Activated T-cell treated with anti-CD3 and anti-CD28 coated beads for 24 hours (primary cell): ENCODE data around the gene SPATA1.

Source experiments
- DNase-seq: peaks from one replicate; pipeline ENCODE4 v3.0.0-alpha.2; 2020; ENCODE audit warnings: low read depth

Gene SPATA1

GRCh38 chr1:84509029-84509428 is 2.8 kb downstream of the SPATA1 start:
- DNase-seq, result no peak

- no peak for DNase-seq
Measured at GRCh38 chr1:84510165-84510564, 4.0 kb downstream of the SPATA1 start.

GRCh38 chr1:84510668-84511067 is 4.5 kb downstream of the SPATA1 start:
- no peak for DNase-seq

- DNase-seq, result no peak
Measured at GRCh38 chr1:84524590-84524989, 18.4 kb downstream of the SPATA1 start.

GRCh38 chr1:84525779-84526178 is 19.6 kb downstream of the SPATA1 start:
- no peak for DNase-seq

GRCh38 chr1:84538599-84538998 is 32.4 kb downstream of the SPATA1 start:
- no peak for DNase-seq

GRCh38 chr1:84539972-84540371 is 33.8 kb downstream of the SPATA1 start:
- no peak for DNase-seq

GRCh38 chr1:84540759-84541158 is 34.6 kb downstream of the SPATA1 start:
- no peak for DNase-seq

- no peak for DNase-seq
Measured at GRCh38 chr1:84541679-84542078, 35.5 kb downstream of the SPATA1 start.

- no peak for DNase-seq
Measured at GRCh38 chr1:84550826-84551225, 44.6 kb downstream of the SPATA1 start.

GRCh38 chr1:84569216-84569615 is 63.0 kb downstream of the SPATA1 start:
- no peak for DNase-seq

- no peak for DNase-seq
Measured at GRCh38 chr1:84570436-84571149, 64.4 kb downstream of the SPATA1 start.

- DNase-seq, result no peak
Measured at GRCh38 chr1:84571150-84571535, 65.0 kb downstream of the SPATA1 start.

GRCh38 chr1:84573481-84573966 is 67.3 kb downstream of the SPATA1 start:
- no peak for DNase-seq

GRCh38 chr1:84573967-84574842 is 68.0 kb downstream of the SPATA1 start, which contains the start of gene CTBS:
Gene CTBS (minus strand): TSS chr1:84574440. CDS start chr1:84574415, 25 bp downstream.
- peak; percentile 77 for DNase-seq

GRCh38 chr1:84574936-84575335 is 68.8 kb downstream of the SPATA1 start:
- DNase-seq, result no peak

GRCh38 chr1:84581648-84582047 is 75.5 kb downstream of the SPATA1 start:
- DNase-seq, result no peak

GRCh38 chr1:84582802-84583587 is 76.8 kb downstream of the SPATA1 start:
- DNase-seq, result no peak

GRCh38 chr1:84583648-84584047 is 77.5 kb downstream of the SPATA1 start:
- DNase-seq, result no peak

- DNase-seq, result no peak
Measured at GRCh38 chr1:84584126-84584525, 77.9 kb downstream of the SPATA1 start.

GRCh38 chr1:84585803-84586202 is 79.6 kb downstream of the SPATA1 start:
- DNase-seq, result no peak

GRCh38 chr1:84587099-84587498 is 80.9 kb downstream of the SPATA1 start:
- DNase-seq, result no peak
